Activated CD4-positive, alpha-beta T cell treated with anti-CD3 and anti-CD28 coated beads, Interleukin-2, amount 10 ng/mL, durations not matched to agents 24 days and 14 days (primary cell): ENCODE measurements around the gene C13orf42. TPM values are rescaled to one million over a fixed set of nuclear protein-coding genes. Genes with fewer than 3 reads are reported as not detected.
"Not testable (repeated sequence)": the region's sequence is repeated elsewhere in the genome, so short reads cannot be mapped to it uniquely, and the experiment has no call there.

Source experiments
- DNase-seq: peaks from one replicate; pipeline ENCODE4 v3.0.0; 2022
- H3K27ac Mint-ChIP-seq: one replicate; pipeline ENCODE4 v1.8.0; 2022; ENCODE audit warnings: mild to moderate bottlenecking, mixed read lengths
- H3K27me3 Mint-ChIP-seq: one replicate; pipeline ENCODE4 v1.8.0; 2022; ENCODE audit warnings: mixed read lengths
- H3K36me3 Mint-ChIP-seq: one replicate; pipeline ENCODE4 v1.8.0; 2022; ENCODE audit warnings: low read depth, mild to moderate bottlenecking, mixed read lengths
- H3K4me1 Mint-ChIP-seq: one replicate; pipeline ENCODE4 v1.8.0; 2021; ENCODE audit warnings: mixed read lengths
- H3K4me3 Mint-ChIP-seq: one replicate; pipeline ENCODE4 v1.8.0; 2022; ENCODE audit warnings: mild to moderate bottlenecking, moderate library complexity, mixed read lengths
- H3K9me3 Mint-ChIP-seq: one replicate; pipeline ENCODE4 v1.8.0; 2021; ENCODE audit warnings: mixed read lengths
- intact Hi-C: fragments of 100-400 bp; cut with micrococcal nuclease; formaldehyde crosslinking; loops from one replicate; pipeline ENCODE4 v1.15.1; 2023
- total RNA-seq: library from RNA; stranded (reverse); gene quantifications from 2 replicates; pipeline ENCODE4 v1.2.3, GENCODE V29; 2022

C13orf42 gene
- total RNA-seq, 1 donor from 2014 or later: not detected

GRCh38 chr13:51107996-51108395 lies 3.1 kb downstream of the C13orf42 start:
- Mint-ChIP-seq H3K4me1 (peaks cover under 1% of the 10 kb centered on the region), H3K36me3 (no peaks in the 10 kb centered on the region), H3K27ac (no peak overlapping the region), H3K9me3 (no peaks in the 10 kb centered on the region), H3K4me3 (no peak overlapping the region), H3K27me3 (peaks cover 5% of the 10 kb centered on the region)
- intact Hi-C loops: no loop called here
- no peak for DNase-seq

DNA sequence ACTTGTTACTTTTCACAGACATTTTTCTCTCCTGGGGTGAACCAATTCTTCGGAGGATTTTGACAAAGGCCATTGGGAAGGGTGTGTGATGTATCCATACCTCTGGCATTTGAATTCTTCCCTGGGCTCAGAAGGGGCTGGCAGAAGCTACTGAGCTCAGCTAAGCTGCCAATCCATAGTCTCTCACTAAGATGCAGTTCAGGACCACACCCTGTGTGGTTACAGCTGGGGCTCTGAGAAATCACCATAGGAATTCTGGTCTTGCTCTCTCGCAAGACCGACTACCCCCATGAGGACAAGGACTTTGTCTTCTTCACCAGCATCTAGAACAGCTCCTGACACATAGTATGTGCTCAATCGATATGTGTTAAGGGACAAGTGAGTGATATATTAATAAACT lies 6.0 kb downstream of the C13orf42 start:
- H3K27ac Mint-ChIP-seq: no peak overlapping the region
- DNase-seq: no peak
- H3K4me1 Mint-ChIP-seq: no peaks in the 10 kb centered on the region
- no peaks in the 10 kb centered on the region for H3K36me3 Mint-ChIP-seq
- no peak overlapping the region for H3K4me3 Mint-ChIP-seq
- intact Hi-C loops: no loop called here
- no peaks in the 10 kb centered on the region for H3K9me3 Mint-ChIP-seq
- peaks cover 20% of the 10 kb centered on the region for H3K27me3 Mint-ChIP-seq

- no peaks in the 10 kb centered on the region for H3K36me3 Mint-ChIP-seq
- H3K4me1 Mint-ChIP-seq: no peaks in the 10 kb centered on the region
- H3K27me3 Mint-ChIP-seq: peaks cover 41% of the 10 kb centered on the region
- H3K4me3 Mint-ChIP-seq: no peak overlapping the region
- DNase-seq: peak; percentile 46
- no peaks in the 10 kb centered on the region for H3K9me3 Mint-ChIP-seq
- no peak overlapping the region for H3K27ac Mint-ChIP-seq
- intact Hi-C loops: no loop called here
These were observed 9.3 kb downstream of the C13orf42 start for GRCh38 chr13:51101636-51102235.

- Mint-ChIP-seq H3K4me1 (no peaks in the 10 kb centered on the region), H3K36me3 (no peaks in the 10 kb centered on the region), H3K4me3 (no peak overlapping the region), H3K27ac (no peak overlapping the region), H3K9me3 (no peaks in the 10 kb centered on the region), H3K27me3 (peaks cover 44% of the 10 kb centered on the region)
- intact Hi-C loops: no loop called here
- DNase-seq: peak; percentile 19
These were observed 13.6 kb downstream of the C13orf42 start for GRCh38 chr13:51097353-51098043.

DNA sequence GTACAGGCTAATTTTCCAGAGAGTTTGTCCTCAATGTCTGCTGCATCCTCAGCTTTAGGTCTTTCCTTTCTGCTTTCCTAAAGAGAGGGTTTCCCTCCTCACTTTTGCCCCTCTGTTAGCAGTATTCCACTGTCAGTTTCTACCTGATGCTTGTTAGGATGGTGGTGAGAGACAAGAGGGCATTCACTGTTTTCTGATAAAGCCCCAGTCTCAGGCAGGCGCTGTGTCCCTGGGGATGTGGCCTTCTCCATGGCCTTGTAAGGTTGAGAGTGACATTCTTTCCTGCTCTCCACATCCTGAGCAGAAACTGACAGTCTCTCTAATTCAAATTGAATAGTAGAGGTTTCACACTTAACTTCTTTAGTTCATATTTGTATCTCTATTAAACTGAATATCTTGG lies 14.9 kb downstream of the C13orf42 start:
- intact Hi-C loops: no loop called here
- Mint-ChIP-seq H3K27ac (no peak overlapping the region), H3K36me3 (no peaks in the 10 kb centered on the region), H3K4me3 (no peak overlapping the region), H3K9me3 (no peaks in the 10 kb centered on the region), H3K4me1 (no peaks in the 10 kb centered on the region), H3K27me3 (peaks cover 42% of the 10 kb centered on the region)
- peak; percentile 29 for DNase-seq

DNA sequence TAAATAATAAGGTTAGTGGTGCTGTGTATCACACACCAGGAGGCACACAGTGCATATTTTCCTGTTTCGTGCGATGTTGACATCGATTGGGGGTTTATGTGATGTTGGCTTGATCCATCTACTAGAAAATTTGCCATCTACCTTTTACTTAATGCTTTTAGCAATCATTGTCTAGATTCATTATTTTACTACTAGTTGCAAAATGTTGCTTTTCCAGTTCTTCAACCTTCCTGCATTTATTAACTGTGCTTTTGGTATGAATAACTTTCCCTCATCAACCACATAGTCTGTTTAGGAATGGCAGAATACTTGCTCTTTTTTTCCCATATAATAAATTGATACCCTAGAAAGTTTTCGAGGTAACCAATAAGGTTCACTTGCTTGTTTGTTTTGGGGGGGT lies 17.5 kb downstream of the C13orf42 start:
- Mint-ChIP-seq H3K27me3 (peaks cover 32% of the 10 kb centered on the region), H3K36me3 (no peaks in the 10 kb centered on the region), H3K27ac (no peak overlapping the region), H3K4me1 (no peaks in the 10 kb centered on the region), H3K4me3 (no peak overlapping the region), H3K9me3 (no peaks in the 10 kb centered on the region)
- DNase-seq: peak; percentile 9
- intact Hi-C loops: no loop called here

GRCh38 chr13:51091839-51092238 lies 19.2 kb downstream of the C13orf42 start:
- intact Hi-C loops: no loop called here

DNA sequence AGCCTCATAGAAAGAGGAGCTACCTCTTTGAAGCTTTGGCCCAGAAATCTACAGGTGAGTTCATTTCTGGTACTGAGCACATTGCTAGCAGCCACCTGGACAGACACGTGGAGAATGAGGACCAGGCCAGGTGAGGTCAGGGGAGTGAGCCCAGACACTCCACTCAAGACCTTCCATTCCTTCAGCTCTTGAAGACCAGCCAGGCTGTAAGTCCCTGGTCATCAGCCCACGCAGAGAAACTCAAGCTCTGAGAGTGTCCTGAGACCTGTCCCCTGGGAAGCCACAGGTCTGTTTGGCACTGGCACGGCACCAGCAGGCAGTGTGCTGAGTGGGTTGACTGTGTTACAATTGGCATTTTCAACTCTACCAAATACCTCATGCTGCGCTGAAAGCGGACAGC lies 27.4 kb downstream of the C13orf42 start:
- H3K36me3 Mint-ChIP-seq: no peaks in the 10 kb centered on the region
- no peaks in the 10 kb centered on the region for H3K9me3 Mint-ChIP-seq
- peaks cover 3% of the 10 kb centered on the region for H3K27me3 Mint-ChIP-seq
- intact Hi-C loops: no loop called here
- H3K4me3 Mint-ChIP-seq: no peak overlapping the region
- peak; percentile 49 for DNase-seq
- H3K4me1 Mint-ChIP-seq: no peaks in the 10 kb centered on the region
- no peak overlapping the region for H3K27ac Mint-ChIP-seq

More at GRCh38 chr13:51091839-51092238, 19.2 kb downstream of the C13orf42 start:
- H3K4me3 Mint-ChIP-seq: no peak overlapping the region
- H3K4me1 Mint-ChIP-seq: no peaks in the 10 kb centered on the region
- H3K36me3 Mint-ChIP-seq: no peaks in the 10 kb centered on the region
- H3K27ac Mint-ChIP-seq: no peak overlapping the region
- no peak for DNase-seq
- H3K9me3 Mint-ChIP-seq: no peaks in the 10 kb centered on the region
- H3K27me3 Mint-ChIP-seq: peaks cover 24% of the 10 kb centered on the region

GRCh38 chr13:51080478-51081065 lies 30.5 kb downstream of the C13orf42 start:
- H3K36me3 Mint-ChIP-seq, H3K9me3 Mint-ChIP-seq, intact Hi-C loops, DNase-seq, H3K4me3 Mint-ChIP-seq, H3K4me1 Mint-ChIP-seq, H3K27ac Mint-ChIP-seq, H3K27me3 Mint-ChIP-seq: not testable (repeated sequence)

GRCh38 chr13:51071493-51071892 lies 39.6 kb downstream of the C13orf42 start:
- no peak for DNase-seq
- Mint-ChIP-seq H3K9me3 (no peaks in the 10 kb centered on the region), H3K36me3 (no peaks in the 10 kb centered on the region), H3K4me1 (peaks cover 16% of the 10 kb centered on the region), H3K4me3 (no peak overlapping the region), H3K27me3 (peaks cover 31% of the 10 kb centered on the region), H3K27ac (no peak overlapping the region)
- intact Hi-C loops: loop anchor here (2.0 kb wide), 1 partner anchor 987 kb away; no protein-coding TSS in a partner anchor

- DNase-seq: peak; percentile 94
- Mint-ChIP-seq H3K27me3 (peaks cover 23% of the 10 kb centered on the region), H3K4me1 (peaks cover 18% of the 10 kb centered on the region), H3K36me3 (no peaks in the 10 kb centered on the region), H3K9me3 (no peaks in the 10 kb centered on the region), H3K27ac (no peak overlapping the region), H3K4me3 (no peak overlapping the region)
- intact Hi-C loops: loop anchor here (1.0 to 2.0 kb wide), 3 partner anchors 160 to 1094 kb away; no protein-coding TSS in a partner anchor
These were observed 40.9 kb downstream of the C13orf42 start for GRCh38 chr13:51070005-51070649.

- peaks cover 18% of the 10 kb centered on the region for H3K4me1 Mint-ChIP-seq
- no peaks in the 10 kb centered on the region for H3K9me3 Mint-ChIP-seq
- no peak for DNase-seq
- H3K27ac Mint-ChIP-seq: no peak overlapping the region
- peaks cover 19% of the 10 kb centered on the region for H3K27me3 Mint-ChIP-seq
- no peaks in the 10 kb centered on the region for H3K36me3 Mint-ChIP-seq
- no peak overlapping the region for H3K4me3 Mint-ChIP-seq
- intact Hi-C loops: loop anchor here (10.0 kb wide), 1 partner anchor 264 kb away; no protein-coding TSS in a partner anchor
These were observed 42.6 kb downstream of the C13orf42 start for GRCh38 chr13:51068501-51068900.

- Mint-ChIP-seq H3K4me3 (no peak overlapping the region), H3K27ac (no peak overlapping the region), H3K36me3 (no peaks in the 10 kb centered on the region), H3K4me1 (peaks cover 18% of the 10 kb centered on the region), H3K9me3 (no peaks in the 10 kb centered on the region), H3K27me3 (peaks cover 23% of the 10 kb centered on the region)
- no peak for DNase-seq
- intact Hi-C loops: loop anchor here (10.0 kb wide), 1 partner anchor 263 kb away; no protein-coding TSS in a partner anchor
These were observed 43.4 kb downstream of the C13orf42 start for GRCh38 chr13:51067706-51068105.

- no peak for DNase-seq
- no peaks in the 10 kb centered on the region for H3K36me3 Mint-ChIP-seq
- H3K4me3 Mint-ChIP-seq: no peak overlapping the region
- intact Hi-C loops: loop anchor here (10.0 kb wide), 1 partner anchor 262 kb away; no protein-coding TSS in a partner anchor
- H3K27me3 Mint-ChIP-seq: peaks cover 24% of the 10 kb centered on the region
- H3K4me1 Mint-ChIP-seq: peaks cover 18% of the 10 kb centered on the region
- no peaks in the 10 kb centered on the region for H3K9me3 Mint-ChIP-seq
- H3K27ac Mint-ChIP-seq: no peak overlapping the region
These were observed 43.8 kb downstream of the C13orf42 start for GRCh38 chr13:51067210-51067701.
